Neural cell (in vitro differentiated cells): Measurements from ENCODE around the gene AASS. TPM values are rescaled to one million over a fixed set of nuclear protein-coding genes. Genes with fewer than 3 reads are reported as not detected.

Experiments used
- EP300 ChIP-seq: fragments of 450-650 bp; conservative IDR thresholded peaks from 2 replicates; pipeline ENCODE4 v1.6.1; 2014; ENCODE audit warnings: antibody characterized with exemption, mild to moderate bottlenecking, moderate library complexity; ENCODE audit not compliant: poor library complexity, severe bottlenecking
- polyA plus RNA-seq: library from polyadenylated mRNA; depleted of rRNA; stranded (reverse); fragments of >200 nt; gene quantifications from 2 replicates; pipeline ENCODE4 v1.2.3, GENCODE V29; 2014
- small RNA-seq, 3 experiments: library from RNA; depleted of rRNA; stranded (forward); fragments of <200 nt; gene quantifications; one replicate each; pipeline ENCODE3, GENCODE V24; 2012

AASS gene
- polyA plus RNA-seq, 1 donor from 2014 or later: 12.5 TPM

GRCh38 chr7:122027058-122027457, 117.0 kb downstream of the AASS start (continued):
- no peak for TF ChIP-seq EP300

Small RNA genes within 50 kb of the gene (small RNA-seq; reads per million reads assigned to genes)
- 0 to 0.08 (median 0) reads per million in 3 experiments for gene RNU7-154P

Other genes starting within 250 kb of the AASS start
- 0.78 and 1.1 TPM in 2 replicates for gene FEZF1, start 160.5 kb upstream of the AASS start, polyA plus RNA-seq